Tibial nerve (tissue), 3 donors: ENCODE measurements around the gene BCAS3.

Experiments used
- CTCF ChIP-seq, 5 experiments: fragments of 200-600 bp in 3 of 5; fragments of 450-650 bp in 2 of 5; sonication (generic) in 3 of 5; IDR thresholded peaks; one replicate each; pipeline ENCODE4 v1.5.1; 2016 to 2019; ENCODE audit warnings: antibody characterized with exemption in 5 of 5, mild to moderate bottlenecking in 3 of 5, moderate library complexity in 2 of 5
- POLR2A ChIP-seq, 2 donors: fragments of 450-650 bp; IDR thresholded peaks; one replicate each; pipeline ENCODE4 v1.6.1; 2017; ENCODE audit warnings: antibody characterized with exemption in 2 of 2, mild to moderate bottlenecking in 2 of 2, moderate library complexity in 2 of 2

DNA sequence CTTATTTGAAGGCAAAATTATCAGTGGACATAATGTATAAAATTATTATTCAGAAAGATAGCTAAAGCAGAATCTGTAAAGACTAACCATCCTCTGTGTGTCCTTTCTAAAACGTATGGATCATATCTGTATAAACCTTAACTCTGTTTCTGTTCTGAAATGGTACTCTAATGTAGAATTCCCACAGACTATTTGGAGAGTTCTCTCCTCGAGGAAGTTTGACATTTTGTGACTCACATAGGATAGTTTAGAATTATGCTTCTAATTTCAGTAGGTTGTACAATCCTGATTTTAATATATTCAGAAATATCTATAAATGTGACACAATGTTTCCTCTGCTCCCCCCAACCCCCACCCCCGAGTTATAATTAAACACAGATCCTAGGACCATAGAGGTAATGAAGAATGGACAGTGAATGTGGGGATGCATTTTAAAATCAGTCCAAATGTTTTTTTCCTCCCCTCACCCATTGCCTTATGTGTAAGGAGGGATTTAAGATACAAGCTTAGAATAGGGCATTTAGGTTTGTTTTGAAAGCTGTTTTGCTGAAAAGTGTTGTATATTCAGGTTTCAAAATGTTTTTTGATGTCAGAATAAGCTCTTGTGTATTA is 66.8 kb downstream of the BCAS3 start:
- TF ChIP-seq CTCF (IDR thresholded peaks at IDR 0.05) (no peak), POLR2A (IDR thresholded peaks at IDR 0.05) (no peak)
